Mucosa of rectum (tissue), 2 donors: ENCODE results near the gene WWTR1.

Experiments used
- H3K27ac ChIP-seq, 2 donors: one replicate each; pipeline ENCODE4 v1.7.0; 2013; ENCODE audit warnings: inconsistent platforms in 2 of 2, low read depth in 2 of 2, low read length in 2 of 2
- H3K27me3 ChIP-seq, 2 donors: one replicate each; pipeline ENCODE4 v1.7.0; 2013; ENCODE audit warnings: low read length in 2 of 2; ENCODE audit not compliant: control insufficient read depth in 2 of 2, insufficient read depth in 2 of 2
- H3K36me3 ChIP-seq, 2 donors: one replicate each; pipeline ENCODE4 v1.7.0; 2013; ENCODE audit warnings: low read length in 2 of 2; ENCODE audit not compliant: control insufficient read depth in 2 of 2, insufficient read depth in 2 of 2
- H3K4me1 ChIP-seq, 2 donors: one replicate each; pipeline ENCODE4 v1.7.0; 2013; ENCODE audit warnings: low read length in 2 of 2, mild to moderate bottlenecking in 1 of 2; ENCODE audit not compliant: control insufficient read depth in 2 of 2, insufficient read depth in 2 of 2
- H3K4me3 ChIP-seq, 2 donors: one replicate each; pipeline ENCODE4 v1.7.0; 2013; ENCODE audit warnings: low read length in 2 of 2
- H3K9ac ChIP-seq, 2 donors: one replicate each; pipeline ENCODE4 v1.7.0; 2013; ENCODE audit warnings: low read length in 2 of 2, low read depth in 1 of 2, mild to moderate bottlenecking in 1 of 2
- H3K9me3 ChIP-seq, 2 donors: one replicate each; pipeline ENCODE4 v1.7.0; 2013; ENCODE audit warnings: low read length in 2 of 2; ENCODE audit not compliant: control insufficient read depth in 2 of 2
- donor health status: healthy.
- donor health status: Normal muscosa, but diverticular disease.

Gene WWTR1

DNA sequence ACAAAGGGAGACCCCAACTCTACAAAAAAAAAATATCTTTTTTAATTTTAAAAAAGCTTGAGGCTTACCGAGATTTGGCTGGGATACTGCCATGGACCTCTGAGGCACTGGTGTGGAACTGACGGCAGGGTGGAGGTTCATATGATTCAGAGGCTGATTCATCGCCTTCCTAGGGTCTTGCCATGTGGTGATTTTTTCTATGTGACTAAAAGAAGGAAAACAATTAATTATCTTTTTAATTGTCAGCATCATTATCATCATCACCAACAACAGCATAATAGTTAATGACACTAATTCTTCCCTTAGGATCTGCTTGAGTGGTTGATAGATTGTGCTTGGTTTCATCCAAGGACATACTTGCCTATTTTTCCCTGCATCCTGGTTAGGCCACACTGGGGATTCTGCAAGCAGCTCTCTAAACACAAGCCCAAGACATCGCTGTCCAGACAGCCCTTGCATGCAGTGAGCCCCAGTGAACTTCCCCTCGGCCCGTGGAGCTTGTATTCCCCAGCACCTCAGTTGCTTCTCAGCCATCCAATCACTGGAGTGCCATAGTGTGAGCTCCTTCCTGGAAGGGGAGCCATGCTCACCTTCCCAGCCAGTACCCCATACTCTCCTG lies 84.9 kb downstream of the WWTR1 start:
- H3K4me1 ChIP-seq: peaks cover 0 to 6% of the 10 kb centered on the region in 2 donors

DNA sequence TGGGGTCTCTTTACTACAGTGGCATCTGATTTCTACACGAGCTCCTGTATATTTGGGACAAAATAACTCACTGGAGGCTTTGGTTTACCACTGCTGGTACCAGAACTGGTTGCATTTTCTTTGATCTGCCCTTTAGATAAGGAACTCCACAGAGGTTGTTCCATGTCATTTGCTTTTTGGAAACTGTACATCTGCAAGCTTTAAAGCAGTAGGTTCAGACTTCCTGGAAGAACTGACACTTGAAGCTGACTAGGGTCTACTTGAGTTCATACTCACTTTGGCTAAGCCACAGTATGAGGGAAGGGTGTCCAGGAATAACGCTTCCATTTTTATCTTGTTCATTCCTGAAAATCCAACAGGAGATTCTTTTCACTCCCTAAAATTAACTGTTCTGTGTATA lies 86.4 kb downstream of the WWTR1 start:
- Histone ChIP-seq H3K27ac (no peak overlapping the region), H3K36me3 (no peaks in the 10 kb centered on the region), H3K4me3 (no peak overlapping the region), H3K9ac (no peak overlapping the region), H3K27me3 (no peaks in the 10 kb centered on the region), H3K4me1 (peaks cover 0 to 6% of the 10 kb centered on the region in 2 donors), H3K9me3 (no peaks in the 10 kb centered on the region)

More for the DNA sequence above, 84.9 kb downstream of the WWTR1 start:
- Histone ChIP-seq H3K36me3 (no peaks in the 10 kb centered on the region), H3K9me3 (no peaks in the 10 kb centered on the region), H3K27me3 (no peaks in the 10 kb centered on the region), H3K9ac (no peak overlapping the region), H3K4me3 (no peak overlapping the region), H3K27ac (no peak overlapping the region)

DNA sequence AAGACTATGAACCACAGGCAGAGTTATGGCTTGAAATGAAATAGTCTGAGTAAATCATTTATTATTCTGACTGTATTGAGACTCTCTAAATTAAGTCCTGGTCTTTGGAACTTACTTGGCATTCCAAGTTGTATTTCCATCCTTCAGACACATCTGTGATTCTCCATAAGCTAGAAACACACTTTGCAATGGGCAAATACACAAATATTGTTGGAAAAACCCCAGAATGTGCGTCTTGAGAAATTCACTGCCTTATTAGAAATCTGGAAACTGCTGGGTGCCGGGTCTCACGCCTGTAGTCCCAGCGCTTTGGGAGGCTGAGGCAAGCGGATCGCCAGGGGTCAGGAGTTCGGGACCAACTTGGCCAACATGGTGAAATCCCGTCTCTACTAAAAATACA lies 87.8 kb downstream of the WWTR1 start:
- no peak overlapping the region for H3K4me3 ChIP-seq
- no peaks in the 10 kb centered on the region for H3K27me3 ChIP-seq
- no peaks in the 10 kb centered on the region for H3K4me1 ChIP-seq
- no peaks in the 10 kb centered on the region for H3K36me3 ChIP-seq
- H3K9ac ChIP-seq: no peak overlapping the region
- no peaks in the 10 kb centered on the region for H3K9me3 ChIP-seq
- H3K27ac ChIP-seq: no peak overlapping the region

DNA sequence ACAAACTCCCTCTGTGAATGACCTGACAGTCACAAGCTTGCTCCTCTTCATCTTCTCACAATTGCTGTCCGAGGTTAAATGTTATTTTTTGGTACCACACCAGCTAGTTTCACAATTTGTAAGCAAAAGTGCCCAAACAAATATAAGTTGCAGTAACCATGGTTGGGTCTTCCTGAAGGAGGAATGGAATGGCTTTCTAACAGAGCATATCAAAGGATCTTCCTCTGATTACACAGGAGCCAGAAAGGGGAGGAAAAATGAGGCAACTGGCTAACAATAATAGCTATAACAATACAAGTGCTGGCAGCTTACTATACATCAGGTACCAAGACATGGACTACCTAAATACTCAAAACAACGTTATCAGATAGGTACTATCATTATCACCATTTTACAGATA lies 90.4 kb downstream of the WWTR1 start:
- Histone ChIP-seq H3K4me1 (no peaks in the 10 kb centered on the region), H3K4me3 (no peak overlapping the region), H3K9ac (no peak overlapping the region), H3K27me3 (no peaks in the 10 kb centered on the region), H3K27ac (no peak overlapping the region), H3K9me3 (no peaks in the 10 kb centered on the region), H3K36me3 (no peaks in the 10 kb centered on the region)

DNA sequence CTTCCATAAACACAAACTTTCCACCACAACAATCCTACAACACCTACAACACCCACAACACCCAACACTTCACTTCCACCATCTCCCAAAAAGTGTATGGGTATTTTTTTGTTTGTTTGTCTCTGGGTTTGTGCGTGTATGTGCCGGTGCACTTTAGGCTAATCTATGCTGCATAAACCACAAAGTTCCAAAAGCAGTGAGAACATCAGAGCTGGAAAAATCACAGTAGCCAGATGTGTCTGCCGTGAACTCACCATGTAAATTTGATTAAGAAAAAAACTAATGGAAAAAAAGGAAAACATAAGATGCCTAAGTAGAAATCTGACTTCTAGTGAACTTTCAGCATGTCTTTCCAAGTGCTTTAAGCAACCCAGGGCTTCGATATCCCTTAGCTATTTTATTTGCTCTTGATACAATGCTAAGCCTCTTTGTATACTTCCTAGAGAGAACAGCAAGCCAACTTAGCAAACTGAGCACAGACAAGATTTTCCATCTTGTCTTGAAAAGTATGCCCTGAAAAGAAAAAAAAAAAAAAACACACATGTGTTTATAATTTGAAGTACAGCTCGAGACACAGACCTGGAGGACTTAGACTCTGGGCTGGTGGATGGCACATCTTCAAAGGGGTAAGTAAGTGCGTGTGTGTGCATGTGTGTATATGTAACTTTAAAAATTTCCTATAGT lies 91.4 kb downstream of the WWTR1 start:
- H3K9me3 ChIP-seq: no peaks in the 10 kb centered on the region
- no peaks in the 10 kb centered on the region for H3K36me3 ChIP-seq
- H3K27me3 ChIP-seq: no peaks in the 10 kb centered on the region
- H3K27ac ChIP-seq: no peak overlapping the region
- no peak overlapping the region for H3K4me3 ChIP-seq
- H3K4me1 ChIP-seq: no peaks in the 10 kb centered on the region
- H3K9ac ChIP-seq: no peak overlapping the region

DNA sequence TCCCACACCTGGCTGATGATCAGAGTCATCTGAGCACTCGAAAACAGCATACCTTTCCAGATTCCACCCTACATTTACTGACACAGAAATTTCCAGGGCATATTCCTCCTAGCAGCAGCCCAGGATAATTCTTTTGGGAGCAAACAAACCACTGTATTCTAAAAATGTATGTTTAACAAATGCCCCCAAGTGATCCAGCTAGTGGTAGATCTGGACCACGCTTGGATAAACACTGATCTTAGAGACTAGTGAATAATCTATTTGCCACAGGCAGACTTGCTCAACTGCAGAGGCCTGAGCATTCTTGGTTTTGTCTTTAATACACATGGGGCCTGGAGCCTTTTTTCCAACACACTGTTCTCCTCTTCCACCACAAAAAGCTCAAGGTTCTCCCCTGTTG lies 93.7 kb downstream of the WWTR1 start:
- H3K9me3 ChIP-seq: no peaks in the 10 kb centered on the region
- H3K9ac ChIP-seq: no peak overlapping the region
- no peaks in the 10 kb centered on the region for H3K27me3 ChIP-seq
- no peaks in the 10 kb centered on the region for H3K36me3 ChIP-seq
- no peaks in the 10 kb centered on the region for H3K4me1 ChIP-seq
- no peak overlapping the region for H3K27ac ChIP-seq
- no peak overlapping the region for H3K4me3 ChIP-seq

DNA sequence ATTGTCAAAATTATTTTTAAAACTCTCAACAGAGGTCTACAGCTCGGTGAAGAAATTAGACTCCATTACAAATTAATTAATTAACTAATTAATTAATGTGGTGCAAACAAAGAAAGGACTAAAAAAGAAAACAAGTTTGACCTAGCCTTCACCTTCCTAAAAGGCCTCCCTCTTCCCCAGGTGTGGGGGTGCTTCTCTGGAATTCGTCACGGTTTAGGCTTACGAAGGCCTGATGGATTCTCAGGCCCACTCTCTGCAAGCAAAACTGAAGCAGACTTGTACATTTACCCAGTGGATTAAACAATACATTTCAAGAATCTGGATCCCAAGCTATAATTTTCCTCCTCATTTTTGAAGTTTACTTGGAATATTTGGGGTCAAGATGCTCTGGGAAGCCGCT lies 94.7 kb downstream of the WWTR1 start:
- no peaks in the 10 kb centered on the region for H3K27me3 ChIP-seq
- no peaks in the 10 kb centered on the region for H3K4me1 ChIP-seq
- no peaks in the 10 kb centered on the region for H3K9me3 ChIP-seq
- H3K9ac ChIP-seq: no peak overlapping the region
- no peak overlapping the region for H3K4me3 ChIP-seq
- no peaks in the 10 kb centered on the region for H3K36me3 ChIP-seq
- H3K27ac ChIP-seq: no peak overlapping the region

DNA sequence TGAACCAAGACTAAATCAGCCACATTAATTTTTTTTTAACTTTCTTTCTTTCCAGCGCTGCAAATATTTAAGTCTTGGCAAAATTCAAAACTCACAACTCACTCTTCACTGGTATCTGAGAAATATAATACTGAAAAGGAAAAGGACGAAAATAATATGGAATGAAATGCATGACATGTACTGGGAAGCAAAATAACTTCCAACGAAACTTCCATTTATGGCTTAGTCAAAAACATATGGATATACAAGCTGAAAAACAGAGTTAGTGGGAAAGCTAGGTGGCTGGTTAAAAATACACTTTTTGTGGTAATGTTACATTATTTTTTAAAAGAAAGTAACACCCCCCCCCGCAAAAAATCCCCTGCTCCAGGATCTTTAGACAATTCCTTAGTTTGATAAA lies 97.2 kb downstream of the WWTR1 start:
- Histone ChIP-seq H3K36me3 (no peaks in the 10 kb centered on the region), H3K27me3 (no peaks in the 10 kb centered on the region), H3K4me1 (peaks cover 0 to 2% of the 10 kb centered on the region in 2 donors), H3K9me3 (no peaks in the 10 kb centered on the region), H3K27ac (no peak overlapping the region), H3K9ac (no peak overlapping the region), H3K4me3 (no peak overlapping the region)

DNA sequence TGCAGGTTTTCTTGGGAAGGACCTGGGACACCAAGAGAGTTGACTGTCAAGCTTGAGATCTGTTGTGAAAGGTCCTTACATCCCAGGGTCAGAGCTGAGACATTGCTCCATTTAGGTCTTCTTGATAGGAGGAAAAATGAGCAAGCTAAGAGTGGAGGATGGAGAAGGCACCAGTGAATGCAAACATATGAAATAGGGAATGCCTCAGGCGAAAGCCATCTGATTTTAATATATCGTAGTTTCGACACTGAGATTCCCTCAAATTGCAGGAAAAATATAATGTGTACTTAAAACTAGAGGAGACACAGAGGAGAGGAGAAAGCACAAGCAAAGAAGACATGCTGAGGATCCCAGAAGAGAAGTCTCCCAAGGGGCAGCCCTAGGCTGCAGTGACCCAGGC lies 97.8 kb downstream of the WWTR1 start:
- H3K36me3 ChIP-seq: no peaks in the 10 kb centered on the region
- H3K9ac ChIP-seq: no peak overlapping the region
- H3K27ac ChIP-seq: no peak overlapping the region
- H3K27me3 ChIP-seq: no peaks in the 10 kb centered on the region
- no peaks in the 10 kb centered on the region for H3K9me3 ChIP-seq
- H3K4me1 ChIP-seq: peaks cover under 1 to 2% of the 10 kb centered on the region in 2 donors
- no peak overlapping the region for H3K4me3 ChIP-seq

DNA sequence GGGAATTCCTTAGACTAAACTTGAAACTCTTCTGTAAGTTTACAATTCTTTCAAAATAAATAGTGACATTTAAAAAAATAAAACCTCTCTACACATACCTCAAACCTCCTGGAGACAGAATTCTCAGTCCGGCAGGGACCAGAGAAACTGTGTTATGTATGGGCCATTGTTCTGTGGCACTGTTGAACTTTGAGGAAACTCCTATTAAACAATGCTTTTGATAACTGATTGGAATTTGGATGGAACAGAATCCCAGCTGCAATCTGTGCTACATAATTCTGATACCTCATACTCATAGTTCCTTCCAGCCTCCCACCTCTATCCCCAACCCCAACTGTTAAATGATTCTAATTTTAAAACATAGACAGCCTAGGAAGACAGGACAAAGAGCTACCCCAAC lies 98.3 kb downstream of the WWTR1 start:
- no peak overlapping the region for H3K27ac ChIP-seq
- H3K9ac ChIP-seq: no peak overlapping the region
- H3K27me3 ChIP-seq: no peaks in the 10 kb centered on the region
- peaks cover 2% of the 10 kb centered on the region in 2 donors for H3K4me1 ChIP-seq
- H3K4me3 ChIP-seq: no peak overlapping the region
- no peaks in the 10 kb centered on the region for H3K9me3 ChIP-seq
- H3K36me3 ChIP-seq: no peaks in the 10 kb centered on the region
